ENCODE results near the gene CUBN.

- no peak for TF ChIP-seq POLR2A (IDR thresholded peaks at IDR 0.05)
- TF ChIP-seq, protein P1, sequence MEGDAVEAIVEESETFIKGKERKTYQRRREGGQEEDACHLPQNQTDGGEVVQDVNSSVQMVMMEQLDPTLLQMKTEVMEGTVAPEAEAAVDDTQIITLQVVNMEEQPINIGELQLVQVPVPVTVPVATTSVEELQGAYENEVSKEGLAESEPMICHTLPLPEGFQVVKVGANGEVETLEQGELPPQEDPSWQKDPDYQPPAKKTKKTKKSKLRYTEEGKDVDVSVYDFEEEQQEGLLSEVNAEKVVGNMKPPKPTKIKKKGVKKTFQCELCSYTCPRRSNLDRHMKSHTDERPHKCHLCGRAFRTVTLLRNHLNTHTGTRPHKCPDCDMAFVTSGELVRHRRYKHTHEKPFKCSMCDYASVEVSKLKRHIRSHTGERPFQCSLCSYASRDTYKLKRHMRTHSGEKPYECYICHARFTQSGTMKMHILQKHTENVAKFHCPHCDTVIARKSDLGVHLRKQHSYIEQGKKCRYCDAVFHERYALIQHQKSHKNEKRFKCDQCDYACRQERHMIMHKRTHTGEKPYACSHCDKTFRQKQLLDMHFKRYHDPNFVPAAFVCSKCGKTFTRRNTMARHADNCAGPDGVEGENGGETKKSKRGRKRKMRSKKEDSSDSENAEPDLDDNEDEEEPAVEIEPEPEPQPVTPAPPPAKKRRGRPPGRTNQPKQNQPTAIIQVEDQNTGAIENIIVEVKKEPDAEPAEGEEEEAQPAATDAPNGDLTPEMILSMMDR (IDR thresholded peaks at IDR 0.05) = peak in 3 of 7 experiments; percentile 3 to 21 (median 4)
Observed at GRCh38 chr10:16853201-16853600, 276.4 kb downstream of the CUBN start.
